ENCODE results near the gene PIGQ. TPM values are rescaled to one million over a fixed set of nuclear protein-coding genes. Genes with fewer than 3 reads are reported as not detected.

The PIGQ gene
- total and polyA plus RNA-seq, 2 of the 13 experiments (the other 11 are each of a cell fraction or from before 2014, with no cell fraction given), result 7.7 to 19.7 TPM

DNA sequence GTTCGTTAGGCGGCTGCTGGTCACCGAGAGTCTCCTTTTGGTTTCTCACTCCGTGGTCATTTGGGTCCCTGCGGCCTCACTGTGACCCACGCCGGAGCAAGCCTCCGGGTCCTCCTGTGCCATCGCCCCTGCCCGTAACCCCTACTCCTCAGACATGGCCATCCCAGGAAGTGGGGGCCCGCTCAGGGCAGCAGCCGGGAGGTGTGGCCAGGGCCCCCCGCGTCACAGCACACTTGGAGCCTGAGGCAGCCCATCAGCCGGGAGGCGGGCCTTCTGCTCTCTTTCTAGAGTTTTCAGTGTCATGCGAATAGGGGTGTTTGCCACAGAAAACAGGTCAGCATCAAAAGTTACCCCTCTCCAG, 53.1 kb downstream of the PIGQ start (continued):
- TF ChIP-seq ZNF512B (CRISPR knock-in tag; IDR thresholded peaks at IDR 0.05; ENCODE audit: borderline replicate concordance) (no peak), PAWR (CRISPR knock-in tag; IDR thresholded peaks at IDR 0.05; ENCODE audit: borderline replicate concordance) (no peak), MXD4 (CRISPR knock-in tag; IDR thresholded peaks at IDR 0.05) (no peak), HOXA9 (CRISPR knock-in tag; IDR thresholded peaks at IDR 0.05; ENCODE audit: borderline replicate concordance) (no peak), ZNF709 (CRISPR knock-in tag; IDR thresholded peaks at IDR 0.05) (no peak), ZNF782 (CRISPR knock-in tag; IDR thresholded peaks at IDR 0.05; ENCODE audit: borderline replicate concordance) (no peak), NFKBIZ (CRISPR knock-in tag; IDR thresholded peaks at IDR 0.05) (no peak)
- TF ChIP-seq, protein P1, sequence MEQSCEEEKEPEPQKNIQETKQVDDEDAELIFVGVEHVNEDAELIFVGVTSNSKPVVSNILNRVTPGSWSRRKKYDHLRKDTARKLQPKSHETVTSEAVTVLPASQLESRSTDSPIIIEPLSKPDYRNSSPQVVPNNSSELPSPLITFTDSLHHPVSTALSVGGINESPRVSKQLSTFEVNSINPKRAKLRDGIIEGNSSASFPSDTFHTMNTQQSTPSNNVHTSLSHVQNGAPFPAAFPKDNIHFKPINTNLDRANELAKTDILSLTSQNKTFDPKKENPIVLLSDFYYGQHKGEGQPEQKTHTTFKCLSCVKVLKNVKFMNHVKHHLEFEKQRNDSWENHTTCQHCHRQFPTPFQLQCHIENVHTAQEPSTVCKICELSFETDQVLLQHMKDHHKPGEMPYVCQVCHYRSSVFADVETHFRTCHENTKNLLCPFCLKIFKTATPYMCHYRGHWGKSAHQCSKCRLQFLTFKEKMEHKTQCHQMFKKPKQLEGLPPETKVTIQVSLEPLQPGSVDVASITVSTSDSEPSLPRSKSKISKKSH (CRISPR knock-in tag; IDR thresholded peaks at IDR 0.05; ENCODE audit: borderline replicate concordance), result no peak
- TF ChIP-seq, protein P2, sequence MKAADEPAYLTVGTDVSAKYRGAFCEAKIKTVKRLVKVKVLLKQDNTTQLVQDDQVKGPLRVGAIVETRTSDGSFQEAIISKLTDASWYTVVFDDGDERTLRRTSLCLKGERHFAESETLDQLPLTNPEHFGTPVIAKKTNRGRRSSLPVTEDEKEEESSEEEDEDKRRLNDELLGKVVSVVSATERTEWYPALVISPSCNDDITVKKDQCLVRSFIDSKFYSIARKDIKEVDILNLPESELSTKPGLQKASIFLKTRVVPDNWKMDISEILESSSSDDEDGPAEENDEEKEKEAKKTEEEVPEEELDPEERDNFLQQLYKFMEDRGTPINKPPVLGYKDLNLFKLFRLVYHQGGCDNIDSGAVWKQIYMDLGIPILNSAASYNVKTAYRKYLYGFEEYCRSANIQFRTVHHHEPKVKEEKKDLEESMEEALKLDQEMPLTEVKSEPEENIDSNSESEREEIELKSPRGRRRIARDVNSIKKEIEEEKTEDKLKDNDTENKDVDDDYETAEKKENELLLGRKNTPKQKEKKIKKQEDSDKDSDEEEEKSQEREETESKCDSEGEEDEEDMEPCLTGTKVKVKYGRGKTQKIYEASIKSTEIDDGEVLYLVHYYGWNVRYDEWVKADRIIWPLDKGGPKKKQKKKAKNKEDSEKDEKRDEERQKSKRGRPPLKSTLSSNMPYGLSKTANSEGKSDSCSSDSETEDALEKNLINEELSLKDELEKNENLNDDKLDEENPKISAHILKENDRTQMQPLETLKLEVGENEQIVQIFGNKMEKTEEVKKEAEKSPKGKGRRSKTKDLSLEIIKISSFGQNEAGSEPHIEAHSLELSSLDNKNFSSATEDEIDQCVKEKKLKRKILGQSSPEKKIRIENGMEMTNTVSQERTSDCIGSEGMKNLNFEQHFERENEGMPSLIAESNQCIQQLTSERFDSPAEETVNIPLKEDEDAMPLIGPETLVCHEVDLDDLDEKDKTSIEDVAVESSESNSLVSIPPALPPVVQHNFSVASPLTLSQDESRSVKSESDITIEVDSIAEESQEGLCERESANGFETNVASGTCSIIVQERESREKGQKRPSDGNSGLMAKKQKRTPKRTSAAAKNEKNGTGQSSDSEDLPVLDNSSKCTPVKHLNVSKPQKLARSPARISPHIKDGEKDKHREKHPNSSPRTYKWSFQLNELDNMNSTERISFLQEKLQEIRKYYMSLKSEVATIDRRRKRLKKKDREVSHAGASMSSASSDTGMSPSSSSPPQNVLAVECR (CRISPR knock-in tag; IDR thresholded peaks at IDR 0.05; ENCODE audit: borderline replicate concordance), result no peak

Measured in HepG2 (cell line).